HG03135 (cell line): ENCODE data around the gene C16orf86.

Source experiments
- ATAC-seq: cut with Tn5 transposase; IDR thresholded peaks from one replicate; pipeline ENCODE4 v1.9.1; 2021; ENCODE audit warnings: mild to moderate bottlenecking, moderate library complexity; ENCODE audit not compliant: unreplicated experiment

The C16orf86 gene

GRCh38 chr16:67665598-67665997 lies 1.0 kb upstream of the C16orf86 start:
- no peak for ATAC-seq

- ATAC-seq = no peak
Measured at GRCh38 chr16:67666032-67666551, 522 bp upstream of the C16orf86 start.

GRCh38 chr16:67667453-67667816 lies 821 bp downstream of the C16orf86 start:
- ATAC-seq = no peak

GRCh38 chr16:67667817-67668494 lies 1.3 kb downstream of the C16orf86 start:
- peak; percentile 66 for ATAC-seq

GRCh38 chr16:67668495-67669157 lies 2.0 kb downstream of the C16orf86 start:
- no peak for ATAC-seq

- no peak for ATAC-seq
Measured at GRCh38 chr16:67669499-67670101, 3.0 kb downstream of the C16orf86 start.

GRCh38 chr16:67672306-67672705 lies 5.7 kb downstream of the C16orf86 start:
- ATAC-seq = no peak

GRCh38 chr16:67672739-67673662 lies 6.4 kb downstream of the C16orf86 start:
- no peak for ATAC-seq

- no peak for ATAC-seq
Measured at GRCh38 chr16:67673712-67674580, 7.3 kb downstream of the C16orf86 start.

GRCh38 chr16:67674851-67675578 lies 8.4 kb downstream of the C16orf86 start:
- ATAC-seq = no peak

GRCh38 chr16:67675579-67675935 lies 8.9 kb downstream of the C16orf86 start:
- no peak for ATAC-seq

- ATAC-seq = no peak
Measured at GRCh38 chr16:67675999-67676398, 9.4 kb downstream of the C16orf86 start.

- no peak for ATAC-seq
Measured at GRCh38 chr16:67676516-67676915, 9.9 kb downstream of the C16orf86 start.

- no peak for ATAC-seq
Measured at GRCh38 chr16:67676939-67677338, 10.3 kb downstream of the C16orf86 start.

- no peak for ATAC-seq
Measured at GRCh38 chr16:67677712-67678111, 11.1 kb downstream of the C16orf86 start.

- no peak for ATAC-seq
Measured at GRCh38 chr16:67678354-67679023, 11.9 kb downstream of the C16orf86 start.

- no peak for ATAC-seq
Measured at GRCh38 chr16:67679935-67680897, 13.6 kb downstream of the C16orf86 start.

- ATAC-seq = no peak
Measured at GRCh38 chr16:67683767-67684166, 17.2 kb downstream of the C16orf86 start.
